ENCODE data around the gene KIF2A. TPM values are rescaled to one million over a fixed set of nuclear protein-coding genes. Genes with fewer than 3 reads are reported as not detected.

KIF2A gene
- total RNA-seq, 1 experiment from 2014 or later = 42.9 TPM

DNA sequence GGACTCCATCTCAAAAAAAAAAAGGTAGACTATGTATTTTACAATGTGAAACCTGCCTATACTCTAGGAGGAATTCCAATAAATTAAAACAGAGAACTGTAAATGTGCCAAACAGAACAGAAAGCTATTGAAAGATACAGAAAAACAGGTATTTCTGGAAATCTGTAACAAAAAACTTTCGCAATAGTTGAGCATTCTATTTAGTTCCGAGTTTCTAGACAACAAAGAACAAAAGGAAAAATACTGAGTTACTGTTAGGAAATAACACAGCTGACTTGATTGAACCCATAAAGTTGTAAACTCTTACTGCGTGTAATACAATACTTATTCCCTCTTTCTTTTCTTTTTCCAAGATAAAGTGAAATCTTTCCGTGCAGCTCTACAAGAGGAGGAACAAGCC, 79.1 kb downstream of the KIF2A start:
- BruUV-seq (replicated peaks) = no TSS peak
- Histone ChIP-seq H3K27ac (ENCODE audit: low read depth, low read length) (no peak overlapping the region), H3K4me2 (ENCODE audit: low read length) (no peak overlapping the region), H3K79me2 (ENCODE audit: insufficient read depth, low read length) (no peaks in the 10 kb centered on the region; the same call in 1 of the 2 replicates), H3K9me2 (ENCODE audit: insufficient read depth) (no peaks in the 10 kb centered on the region), H3K9me3 (ENCODE audit: control insufficient read depth in 1 of 2, insufficient read depth in 1 of 2, low read depth in 1 of 2, low read length in 2 of 2) (no peaks in the 10 kb centered on the region), H3K4me3 (replicated peaks in 1 of 2; ENCODE audit: low read depth in 1 of 2, low read length in 2 of 2) (no peak overlapping the region), H3K4me1 (ENCODE audit: control insufficient read depth in 1 of 2, insufficient read depth in 2 of 2, low read length in 2 of 2) (no peaks in the 10 kb centered on the region), H3K36me3 (ENCODE audit: control insufficient read depth in 1 of 2, insufficient read depth in 2 of 2, low read length in 2 of 2) (peaks cover 34 to 37% of the 10 kb centered on the region in 2 experiments; a peak in 3 of 4 replicates), H3K27me3 (ENCODE audit: insufficient read depth, low read length) (no peaks in the 10 kb centered on the region), H4K20me1 (ENCODE audit: insufficient read depth) (0 out of 2 replicates have a peak, but pooled peaks cover 4% of the 10 kb centered on the region), H2AFZ (ENCODE audit: low read depth, low read length, poor library complexity, severe bottlenecking) (no peak overlapping the region), H3K9ac (ENCODE audit: low read length) (no peak overlapping the region)
- no peak for ATAC-seq
- TF ChIP-seq TCF7L2 (IDR thresholded peaks at IDR 0.05; ENCODE audit: borderline replicate concordance, extremely low read depth, insufficient read depth, insufficient read length) = no peak
- no peak for TF ChIP-seq ZNF274 (IDR thresholded peaks at IDR 0.05; ENCODE audit: low read depth, low read length)
- no peak for TF ChIP-seq JUND (IDR thresholded peaks at IDR 0.05)
- TF ChIP-seq MAX (IDR thresholded peaks at IDR 0.05) = no peak
- TF ChIP-seq ZFX (IDR thresholded peaks at IDR 0.05) = no peak
- TF ChIP-seq REST (IDR thresholded peaks at IDR 0.05; ENCODE audit: low read depth) = no peak
- no peak for TF ChIP-seq CBX3 (IDR thresholded peaks at IDR 0.05; ENCODE audit: low read depth)
- no peak for TF ChIP-seq SP1 (IDR thresholded peaks at IDR 0.05; ENCODE audit: low read depth)
- TF ChIP-seq EGR1 (IDR thresholded peaks at IDR 0.05; ENCODE audit: low read depth) = no peak
- no peak for TF ChIP-seq SIN3A (IDR thresholded peaks at IDR 0.05; ENCODE audit: low read depth)
- TF ChIP-seq ELF1 (IDR thresholded peaks at IDR 0.05; ENCODE audit: borderline replicate concordance, low read depth) = no peak
- TF ChIP-seq EZH2 (IDR thresholded peaks at IDR 0.05) = no peak
- CTCF ChIA-PET = no interaction called here
- POLR2A ChIA-PET = interaction anchor here (3.1 kb wide), 1 partner anchor 19 kb away, joined by 8 read pairs; the partner anchor contains the start of gene DIMT1
- intact Hi-C loops (cut with micrococcal nuclease) = no loop called here
- no peak for DNase-seq (ENCODE audit: low read depth, low spot score)
- RAD21 ChIA-PET (ENCODE audit: low non-redundant PET in 1 of 2, low total read pairs in 2 of 2, uncharacterized antibody in 2 of 2, unreplicated experiment in 2 of 2) = no interaction called here

Measured in HCT116 (cell line).